Suprapubic skin (tissue), 4 donors: ENCODE results near the gene RYR1. TPM values are rescaled to one million over a fixed set of nuclear protein-coding genes. Genes with fewer than 3 reads are reported as not detected.

Source experiments
- DNase-seq, 2 donors: peaks; one replicate each; pipeline ENCODE4 v3.0.0-alpha.2; 2019; ENCODE audit warnings: low spot score in 2 of 2
- H3K27ac ChIP-seq: fragments of 200-600 bp; sonication (generic); one replicate; pipeline ENCODE4 v1.5.1; 2019
- H3K27me3 ChIP-seq: fragments of 200-600 bp; sonication (generic); one replicate; pipeline ENCODE4 v1.5.1; 2019
- H3K36me3 ChIP-seq: fragments of 200-600 bp; sonication (generic); one replicate; pipeline ENCODE4 v1.5.1; 2019
- H3K4me1 ChIP-seq: fragments of 200-600 bp; sonication (generic); one replicate; pipeline ENCODE4 v1.5.1; 2019
- H3K4me3 ChIP-seq: fragments of 200-600 bp; sonication (generic); one replicate; pipeline ENCODE4 v1.5.1; 2019; ENCODE audit warnings: mild to moderate bottlenecking
- H3K9me3 ChIP-seq: fragments of 200-600 bp; sonication (generic); one replicate; pipeline ENCODE4 v1.5.1; 2019
- EP300 ChIP-seq: sonication (generic); formaldehyde crosslinking; IDR thresholded peaks from one replicate; pipeline ENCODE4 v1.6.1; 2017; ENCODE audit warnings: antibody characterized with exemption
- POLR2A ChIP-seq, 2 donors: fragments of 450-650 bp; IDR thresholded peaks; one replicate each; pipeline ENCODE4 v1.6.1; 2017; ENCODE audit warnings: antibody characterized with exemption in 2 of 2, mild to moderate bottlenecking in 2 of 2, moderate library complexity in 2 of 2
- POLR2AphosphoS5 ChIP-seq, 3 donors: sonication (generic); formaldehyde crosslinking; IDR thresholded peaks; one replicate each; pipeline ENCODE4 v1.6.1; 2017; ENCODE audit warnings: antibody characterized with exemption in 3 of 3
- WGBS: methylation state at CpG from one replicate; pipeline ENCODE4 v1.1.5; 2018; 5-methylcytosine and 5-hydroxymethylcytosine counted together
- total RNA-seq, 4 donors: library from RNA; depleted of rRNA; stranded (reverse); fragments of >200 nt; gene quantifications; one replicate each; pipeline ENCODE4 v1.1.0, GENCODE V29; 2016
- TF ChIP-seq, protein P1 (sequence below), 2 donors: fragments of 200-600 bp in 1 of 2; fragments of 450-650 bp in 1 of 2; sonication (generic) in 1 of 2; IDR thresholded peaks; one replicate each; pipeline ENCODE4 v1.5.1; 2016 to 2019; ENCODE audit warnings: antibody characterized with exemption in 2 of 2, mild to moderate bottlenecking in 1 of 2, moderate library complexity in 1 of 2

Gene RYR1
- total RNA-seq, 4 donors from 2014 or later: 8.4 to 26.1 (median 13.1) TPM

DNA sequence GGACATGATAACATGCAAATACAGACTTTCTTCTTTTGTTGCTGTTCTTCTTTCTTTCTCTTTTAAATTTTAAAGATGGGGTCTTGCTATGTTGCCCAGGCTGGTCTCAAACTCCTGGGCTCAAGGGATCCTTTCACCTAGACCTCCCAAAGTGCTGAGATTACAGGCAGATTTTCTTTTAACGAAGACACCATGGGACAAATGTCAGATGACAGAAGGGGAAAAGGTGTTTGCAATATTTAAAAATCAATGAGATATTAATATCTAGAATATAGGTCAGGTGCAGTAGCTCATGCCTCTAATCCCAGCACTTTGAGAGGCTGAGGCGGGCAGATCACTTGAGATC is 3.7 kb upstream of the RYR1 start:
- DNase-seq: no peak
- Histone ChIP-seq H3K27ac (no peak overlapping the region), H3K27me3 (peaks cover 34% of the 10 kb centered on the region), H3K9me3 (no peaks in the 10 kb centered on the region), H3K4me3 (no peak overlapping the region), H3K4me1 (peaks cover 3% of the 10 kb centered on the region), H3K36me3 (no peaks in the 10 kb centered on the region)
- WGBS: 93% methylated on average over 2 of the region's 2 CpGs
- TF ChIP-seq POLR2A (IDR thresholded peaks at IDR 0.05) (no peak), EP300 (no peak), POLR2AphosphoS5 (IDR thresholded peaks at IDR 0.05) (no peak)
- TF ChIP-seq, protein P1, sequence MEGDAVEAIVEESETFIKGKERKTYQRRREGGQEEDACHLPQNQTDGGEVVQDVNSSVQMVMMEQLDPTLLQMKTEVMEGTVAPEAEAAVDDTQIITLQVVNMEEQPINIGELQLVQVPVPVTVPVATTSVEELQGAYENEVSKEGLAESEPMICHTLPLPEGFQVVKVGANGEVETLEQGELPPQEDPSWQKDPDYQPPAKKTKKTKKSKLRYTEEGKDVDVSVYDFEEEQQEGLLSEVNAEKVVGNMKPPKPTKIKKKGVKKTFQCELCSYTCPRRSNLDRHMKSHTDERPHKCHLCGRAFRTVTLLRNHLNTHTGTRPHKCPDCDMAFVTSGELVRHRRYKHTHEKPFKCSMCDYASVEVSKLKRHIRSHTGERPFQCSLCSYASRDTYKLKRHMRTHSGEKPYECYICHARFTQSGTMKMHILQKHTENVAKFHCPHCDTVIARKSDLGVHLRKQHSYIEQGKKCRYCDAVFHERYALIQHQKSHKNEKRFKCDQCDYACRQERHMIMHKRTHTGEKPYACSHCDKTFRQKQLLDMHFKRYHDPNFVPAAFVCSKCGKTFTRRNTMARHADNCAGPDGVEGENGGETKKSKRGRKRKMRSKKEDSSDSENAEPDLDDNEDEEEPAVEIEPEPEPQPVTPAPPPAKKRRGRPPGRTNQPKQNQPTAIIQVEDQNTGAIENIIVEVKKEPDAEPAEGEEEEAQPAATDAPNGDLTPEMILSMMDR (IDR thresholded peaks at IDR 0.05): no peak

DNA sequence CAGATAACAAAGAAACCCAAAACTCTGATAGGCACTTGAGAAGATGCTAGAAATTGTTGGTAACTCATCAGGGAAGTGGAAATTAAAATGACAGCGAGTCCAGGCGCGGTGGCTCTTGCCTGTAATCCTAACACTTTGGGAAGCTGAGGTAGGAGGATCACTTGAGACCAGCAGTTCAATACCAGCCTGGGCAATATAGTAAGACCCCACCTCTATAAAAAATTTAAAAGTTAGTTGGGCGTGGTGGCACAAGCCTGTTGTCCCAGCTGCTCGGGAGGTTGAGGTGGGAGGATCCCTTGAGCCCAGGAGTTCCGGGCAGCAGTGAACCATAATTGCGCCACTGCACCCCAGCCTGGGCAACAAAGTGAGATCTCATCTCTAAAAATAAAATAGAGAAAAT is 2.6 kb upstream of the RYR1 start:
- TF ChIP-seq POLR2AphosphoS5 (IDR thresholded peaks at IDR 0.05) (no peak), POLR2A (IDR thresholded peaks at IDR 0.05) (no peak), EP300 (no peak)
- TF ChIP-seq, protein P1 (IDR thresholded peaks at IDR 0.05): no peak

DNA sequence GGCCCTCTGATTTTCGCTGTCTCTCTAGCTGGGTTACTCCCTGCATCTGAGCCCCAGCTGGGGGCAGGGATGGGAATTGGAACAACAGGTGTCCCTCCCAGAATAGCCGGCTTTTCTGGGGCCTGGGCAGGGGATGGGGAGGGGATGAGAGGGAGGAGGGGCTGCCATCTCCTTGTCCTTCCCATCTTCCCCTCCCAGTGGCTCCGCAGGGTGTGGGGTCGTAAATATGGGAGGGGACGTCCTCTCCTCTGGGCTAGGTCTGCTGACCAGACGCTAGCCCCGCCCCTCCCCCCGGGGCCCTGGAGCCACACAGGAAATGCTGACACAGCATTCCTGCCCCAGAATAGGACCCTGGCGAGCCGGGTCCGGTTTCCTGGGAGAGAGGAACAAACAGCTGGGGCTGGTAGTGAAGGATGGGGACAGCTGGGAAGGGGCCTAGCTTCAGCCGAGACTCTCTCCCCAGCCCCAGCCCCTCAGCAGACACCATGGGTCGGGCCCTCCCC is 1.1 kb downstream of the RYR1 start:
- Histone ChIP-seq H3K9me3 (no peaks in the 10 kb centered on the region), H3K36me3 (no peaks in the 10 kb centered on the region), H3K4me3 (no peak overlapping the region), H3K4me1 (peaks cover 3% of the 10 kb centered on the region), H3K27me3 (peaks cover 37% of the 10 kb centered on the region), H3K27ac (no peak overlapping the region)
- DNase-seq: no peak
- WGBS: 29% methylated on average over 2 of the region's 13 CpGs
- TF ChIP-seq, protein P1 (IDR thresholded peaks at IDR 0.05): no peak
- TF ChIP-seq EP300: no peak
- no peak for TF ChIP-seq POLR2A (IDR thresholded peaks at IDR 0.05)
- no peak for TF ChIP-seq POLR2AphosphoS5 (IDR thresholded peaks at IDR 0.05)

More for the DNA sequence above, 2.6 kb upstream of the RYR1 start:
- Histone ChIP-seq H3K4me1 (peaks cover 3% of the 10 kb centered on the region), H3K4me3 (no peak overlapping the region), H3K27me3 (peaks cover 35% of the 10 kb centered on the region), H3K27ac (no peak overlapping the region), H3K36me3 (no peaks in the 10 kb centered on the region), H3K9me3 (no peaks in the 10 kb centered on the region)
- 74% methylated on average over 7 of the region's 7 CpGs for WGBS
- no peak for DNase-seq

- Histone ChIP-seq H3K4me3 (no peak overlapping the region), H3K4me1 (peaks cover 3% of the 10 kb centered on the region), H3K27me3 (peaks cover 41% of the 10 kb centered on the region), H3K9me3 (no peaks in the 10 kb centered on the region), H3K36me3 (no peaks in the 10 kb centered on the region), H3K27ac (no peak overlapping the region)
- 98% methylated on average over 6 of the region's 6 CpGs for WGBS
- TF ChIP-seq, protein P1 (IDR thresholded peaks at IDR 0.05): no peak
- TF ChIP-seq POLR2AphosphoS5 (IDR thresholded peaks at IDR 0.05): no peak
- no peak for TF ChIP-seq EP300
- TF ChIP-seq POLR2A (IDR thresholded peaks at IDR 0.05): no peak
- DNase-seq: no peak
These were observed 3.8 kb downstream of the RYR1 start for GRCh38 chr19:38437295-38437694.

- no peak overlapping the region for H3K4me3 ChIP-seq
- DNase-seq: no peak
These were observed 4.4 kb downstream of the RYR1 start for GRCh38 chr19:38437917-38438316.

More at GRCh38 chr19:38437917-38438316, 4.4 kb downstream of the RYR1 start:
- 76% methylated on average over 2 of the region's 2 CpGs for WGBS
- no peaks in the 10 kb centered on the region for H3K36me3 ChIP-seq
- H3K9me3 ChIP-seq: no peaks in the 10 kb centered on the region
- no peak overlapping the region for H3K27ac ChIP-seq
- H3K4me1 ChIP-seq: peaks cover 3% of the 10 kb centered on the region
- H3K27me3 ChIP-seq: peaks cover 39% of the 10 kb centered on the region
- TF ChIP-seq POLR2AphosphoS5 (IDR thresholded peaks at IDR 0.05): no peak
- TF ChIP-seq, protein P1 (IDR thresholded peaks at IDR 0.05): no peak
- TF ChIP-seq EP300: no peak
- TF ChIP-seq POLR2A (IDR thresholded peaks at IDR 0.05): no peak
